Hepatocyte (in vitro differentiated cells): ENCODE data around the gene CDK16. TPM values are rescaled to one million over a fixed set of nuclear protein-coding genes. Genes with fewer than 3 reads are reported as not detected.

ENCODE experiments used
- DNase-seq: peaks from one replicate; pipeline ENCODE4 v3.0.0-alpha.2; 2016; ENCODE audit warnings: low spot score
- H2AFZ ChIP-seq: fragments of 200-600 bp; sonication (generic); 2 replicates; pipeline ENCODE4 v1.6.0; 2016; ENCODE audit warnings: antibody characterized with exemption, mild to moderate bottlenecking
- H3K27ac ChIP-seq: fragments of 200-600 bp; sonication (generic); 2 replicates; pipeline ENCODE4 v1.5.1; 2016; ENCODE audit warnings: mild to moderate bottlenecking
- H3K27me3 ChIP-seq: fragments of 200-600 bp; sonication (generic); 2 replicates; pipeline ENCODE4 v1.6.1; 2016
- H3K36me3 ChIP-seq: fragments of 200-600 bp; sonication (generic); replicated peaks from 2 replicates; pipeline ENCODE4 v1.5.1; 2016; ENCODE audit warnings: low read depth; ENCODE audit not compliant: insufficient read depth
- H3K4me1 ChIP-seq: fragments of 200-600 bp; sonication (generic); 2 replicates; pipeline ENCODE4 v1.5.1; 2016; ENCODE audit warnings: mild to moderate bottlenecking, moderate library complexity; ENCODE audit not compliant: insufficient read depth
- H3K4me2 ChIP-seq: fragments of 200-600 bp; sonication (generic); 2 replicates; pipeline ENCODE4 v1.6.0; 2016
- H3K4me3 ChIP-seq: fragments of 200-600 bp; sonication (generic); 2 replicates; pipeline ENCODE4 v1.5.1; 2016; ENCODE audit warnings: mild to moderate bottlenecking
- H3K79me2 ChIP-seq: fragments of 200-600 bp; sonication (generic); 2 replicates; pipeline ENCODE4 v1.6.0; 2017; ENCODE audit warnings: mild to moderate bottlenecking
- H3K9me2 ChIP-seq: fragments of 200-600 bp; sonication (generic); replicated peaks from 2 replicates; pipeline ENCODE4 v1.6.0; 2017; ENCODE audit warnings: mild to moderate bottlenecking; ENCODE audit not compliant: insufficient read depth
- H3K9me3 ChIP-seq: fragments of 200-600 bp; sonication (generic); 2 replicates; pipeline ENCODE4 v1.5.1; 2016; ENCODE audit warnings: low read depth, mild to moderate bottlenecking
- H4K20me1 ChIP-seq: fragments of 200-600 bp; sonication (generic); 2 replicates; pipeline ENCODE4 v1.6.0; 2016; ENCODE audit warnings: mild to moderate bottlenecking; ENCODE audit not compliant: insufficient read depth, poor library complexity, severe bottlenecking
- CTCF ChIP-seq: fragments of 200-600 bp; sonication (generic); IDR thresholded peaks from 2 replicates; pipeline ENCODE4 v1.5.1; 2016; ENCODE audit warnings: antibody characterized with exemption, mild to moderate bottlenecking; ENCODE audit not compliant: poor library complexity
- EZH2 ChIP-seq: fragments of 200-600 bp; sonication (generic); IDR thresholded peaks from 2 replicates; pipeline ENCODE4 v1.6.1; 2016; ENCODE audit warnings: antibody characterized with exemption, mild to moderate bottlenecking, borderline replicate concordance
- EZH2phosphoT487 ChIP-seq: fragments of 200-600 bp; sonication (generic); IDR thresholded peaks from one replicate; pipeline ENCODE4 v1.6.1; 2018; ENCODE audit warnings: antibody characterized with exemption, mild to moderate bottlenecking, low read depth, moderate library complexity; ENCODE audit not compliant: unreplicated experiment, severe bottlenecking
- WGBS: methylation state at CpG from one replicate; pipeline ENCODE4 v1.1.6; 2016; ENCODE audit warnings: low lambda C conversion rate; ENCODE audit errors: missing lambda C conversion rate; 5-methylcytosine and 5-hydroxymethylcytosine counted together
- polyA plus RNA-seq: library from polyadenylated mRNA; unstranded; fragments of >200 nt; fragmentation: Nextera tagmentation; extraction: Ambion mirVana; gene quantifications from 2 replicates; pipeline ENCODE4 v1.2.1, GENCODE V29; 2016
- total RNA-seq: library from RNA; depleted of rRNA; stranded (reverse); fragments of >200 nt; gene quantifications from 2 replicates; pipeline ENCODE4 v1.2.3, GENCODE V29; 2014

CDK16 gene
- total and polyA plus RNA-seq, 2 experiments from 2014 or later = 130 to 190 TPM

- TF ChIP-seq EZH2 (no peak), EZH2phosphoT487 (no peak), CTCF (no peak)
- peaks cover 43% of the 10 kb centered on the region for H3K4me1 ChIP-seq
- no peaks in the 10 kb centered on the region for H3K9me2 ChIP-seq
- no peaks in the 10 kb centered on the region for H3K36me3 ChIP-seq
- 96% methylated on average over 10 of the region's 10 CpGs for WGBS
- H4K20me1 ChIP-seq = peaks cover 47% of the 10 kb centered on the region
- H3K27me3 ChIP-seq = no peaks in the 10 kb centered on the region
- peaks cover 79% of the 10 kb centered on the region for H3K79me2 ChIP-seq
- H3K4me2 ChIP-seq = no peak overlapping the region
- no peaks in the 10 kb centered on the region for H3K9me3 ChIP-seq
- H3K4me3 ChIP-seq = no peak overlapping the region
- H2AFZ ChIP-seq = no peak overlapping the region
- DNase-seq = no peak
- H3K27ac ChIP-seq = no peak overlapping the region
Observed at GRCh38 chrX:47199286-47199685, 19.2 kb upstream of the CDK16 start.

- Histone ChIP-seq H2AFZ (no peak overlapping the region), H3K36me3 (no peaks in the 10 kb centered on the region), H3K4me2 (no peak overlapping the region), H4K20me1 (peaks cover 38% of the 10 kb centered on the region), H3K4me3 (no peak overlapping the region), H3K27ac (peak overlapping the region; percentile 60), H3K27me3 (no peaks in the 10 kb centered on the region), H3K9me3 (no peaks in the 10 kb centered on the region), H3K79me2 (peaks cover 68% of the 10 kb centered on the region), H3K4me1 (peaks cover 31% of the 10 kb centered on the region), H3K9me2 (no peaks in the 10 kb centered on the region)
- WGBS = 88% methylated on average over 9 of the region's 9 CpGs
- DNase-seq = peak; percentile 55
- TF ChIP-seq EZH2phosphoT487 = no peak
- TF ChIP-seq EZH2 = no peak
- no peak for TF ChIP-seq CTCF
Observed at GRCh38 chrX:47200385-47201150, 17.9 kb upstream of the CDK16 start.

- TF ChIP-seq EZH2 (no peak), CTCF (no peak), EZH2phosphoT487 (no peak)
- Histone ChIP-seq H3K27me3 (no peaks in the 10 kb centered on the region), H3K4me1 (peaks cover 22% of the 10 kb centered on the region), H3K9me2 (no peaks in the 10 kb centered on the region), H4K20me1 (peaks cover 30% of the 10 kb centered on the region), H3K36me3 (no peaks in the 10 kb centered on the region), H3K4me2 (no peak overlapping the region), H3K9me3 (no peaks in the 10 kb centered on the region), H3K27ac (peak overlapping the region; percentile 43), H3K4me3 (no peak overlapping the region), H2AFZ (no peak overlapping the region), H3K79me2 (peaks cover 59% of the 10 kb centered on the region)
- 78% methylated on average over 8 of the region's 9 CpGs for WGBS
- no peak for DNase-seq
Observed at GRCh38 chrX:47201345-47201944, 17.0 kb upstream of the CDK16 start.
